K562 (cell line): Measurements from ENCODE around the gene MAML3. TPM values are rescaled to one million over a fixed set of nuclear protein-coding genes. Genes with fewer than 3 reads are reported as not detected.

Experiments
- CEBPG ChIP-seq, 3 experiments: fragments of 200-800 bp in 1 of 3; sonication (Bioruptor generic) in 1 of 3; sonication (generic) in 1 of 3; formaldehyde crosslinking in 1 of 3; IDR thresholded peaks in 2 of 3; conservative IDR thresholded peaks in 1 of 3; 2 replicates each; pipeline versions ENCODE4 v1.6.1 to v1.8.0; 2016 to 2022; ENCODE audit warnings: missing compliant biosample characterization in 2 of 3, missing genetic modification characterization in 2 of 3, mild to moderate bottlenecking in 1 of 3, missing genetic modification reagents in 1 of 3
- CTBP1 ChIP-seq: fragments of 450-650 bp; IDR thresholded peaks from 2 replicates; pipeline ENCODE4 v1.6.1; 2016; ENCODE audit warnings: borderline replicate concordance
- CXXC5 ChIP-seq: fragments of 250-450 bp; sonication (Bioruptor Pico); IDR thresholded peaks from 2 replicates; pipeline ENCODE4 v1.8.0; 2022; ENCODE audit warnings: inconsistent platforms, mild to moderate bottlenecking, moderate library complexity
- KLF16 ChIP-seq: IDR thresholded peaks from 2 replicates; pipeline ENCODE4 v1.6.1; 2016; ENCODE audit warnings: antibody characterized with exemption
- PHF20 ChIP-seq: fragments of 450-650 bp; IDR thresholded peaks from 2 replicates; pipeline ENCODE4 v1.6.1; 2018; ENCODE audit not compliant: partially characterized antibody
- RAD51 ChIP-seq: fragments of 450-650 bp; IDR thresholded peaks from 2 replicates; pipeline ENCODE4 v1.7.1; 2016; ENCODE audit warnings: low read depth, mild to moderate bottlenecking, borderline replicate concordance
- SREBF1 ChIP-seq: fragments of 150-350 bp; IDR thresholded peaks from 2 replicates; pipeline ENCODE4 v1.6.1; 2014; ENCODE audit warnings: antibody characterized with exemption, low read depth, low read length, borderline replicate concordance
- YY1 ChIP-seq, 3 experiments: IDR thresholded peaks; 2 replicates each; pipeline ENCODE4 v1.6.1; 2011; ENCODE audit warnings: low read length in 2 of 3, mild to moderate bottlenecking in 2 of 3, moderate library complexity in 2 of 3, borderline replicate concordance in 1 of 3, control low read depth in 1 of 3, low read depth in 1 of 3; ENCODE audit not compliant: insufficient read depth in 3 of 3, insufficient replicate concordance in 2 of 3, control insufficient read depth in 1 of 3, insufficient read length in 1 of 3; ENCODE audit errors: extremely low read depth in 1 of 3
- ZNF174 ChIP-seq: fragments of 250-450 bp; sonication (Bioruptor Pico); IDR thresholded peaks from 2 replicates; pipeline ENCODE4 v1.4.0; 2020; ENCODE audit warnings: mild to moderate bottlenecking
- ZNF766 ChIP-seq: fragments of 200-800 bp; sonication (Bioruptor generic); conservative IDR thresholded peaks from 2 replicates; pipeline ENCODE4 v1.6.1; 2016; ENCODE audit warnings: missing genetic modification characterization, missing compliant biosample characterization
- polyA plus RNA-seq, 8 experiments: library from polyadenylated mRNA; depleted of rRNA in 4 of 8; stranded (reverse) in 5 of 8; unstranded in 3 of 8; fragments of >200 nt; fragmentation: Nextera tagmentation in 2 of 8; fragmentation: Illumina TruSeq in 1 of 8; extraction: Ambion mirVana in 2 of 8; extraction: Trizol in 1 of 8; gene quantifications; 2 replicates each; pipeline versions ENCODE4 v1.2.1 to v1.2.3, GENCODE V29; 2011 to 2014; ENCODE audit warnings: inconsistent platforms in 1 of 8, missing spikeins in 1 of 8
- total RNA-seq, 7 experiments: library from RNA; depleted of rRNA in 6 of 7; stranded (reverse); fragments of >200 nt in 6 of 7; fragmentation: Illumina TruSeq in 2 of 7; extraction: Trizol in 2 of 7; gene quantifications; 2 replicates each; pipeline versions ENCODE4 v1.2.1 to v1.2.3, GENCODE V29; 2011 to 2021; ENCODE audit warnings: low replicate concordance in 1 of 7
- TF ChIP-seq, protein P1 (sequence below): fragments of 450-650 bp; IDR thresholded peaks from 2 replicates; pipeline ENCODE4 v1.6.1; 2016; ENCODE audit warnings: mild to moderate bottlenecking, moderate library complexity
- TF ChIP-seq, protein P2 (sequence below): fragments of 450-650 bp; conservative IDR thresholded peaks from 2 replicates; pipeline ENCODE4 v1.6.1; 2016; ENCODE audit warnings: missing genetic modification characterization, low read depth, mild to moderate bottlenecking, missing compliant biosample characterization, moderate library complexity
- TF ChIP-seq, protein P3 (sequence below): fragments of 450-650 bp; IDR thresholded peaks from 2 replicates; pipeline ENCODE4 v1.6.1; 2014; ENCODE audit warnings: low read depth, mild to moderate bottlenecking, moderate library complexity, borderline replicate concordance

MAML3 gene
- total and polyA plus RNA-seq, 9 of the 15 experiments (the other 6 are each of a cell fraction or from before 2014, with no cell fraction given) = 0.01 to 0.55 (median 0.25) TPM

DNA sequence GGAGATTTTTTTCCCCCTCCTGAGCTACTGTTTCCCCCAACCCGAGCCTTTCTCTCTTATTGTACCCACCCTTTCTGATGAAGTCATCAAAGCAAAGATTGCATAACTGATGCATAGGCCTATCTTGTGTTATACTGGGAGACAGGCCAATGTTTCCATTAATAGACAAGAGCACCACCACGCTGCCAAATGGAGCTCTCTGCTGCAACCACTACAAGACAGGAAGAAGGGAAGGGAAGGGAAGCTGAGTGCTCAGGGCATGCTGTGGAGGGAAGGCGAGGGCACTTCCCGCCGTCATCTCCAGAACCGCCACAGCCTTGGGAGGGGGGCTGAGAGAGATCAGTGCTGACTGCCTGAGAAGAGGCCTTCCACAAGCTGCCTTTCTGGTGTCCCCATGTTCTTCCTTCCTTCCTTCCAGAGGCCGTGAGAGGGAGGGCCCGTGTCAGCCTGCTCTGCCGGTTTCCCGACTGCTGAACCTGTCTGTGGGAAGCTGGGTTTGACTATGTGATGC lies 413.4 kb downstream of the MAML3 start (continued):
- TF ChIP-seq, protein P1, sequence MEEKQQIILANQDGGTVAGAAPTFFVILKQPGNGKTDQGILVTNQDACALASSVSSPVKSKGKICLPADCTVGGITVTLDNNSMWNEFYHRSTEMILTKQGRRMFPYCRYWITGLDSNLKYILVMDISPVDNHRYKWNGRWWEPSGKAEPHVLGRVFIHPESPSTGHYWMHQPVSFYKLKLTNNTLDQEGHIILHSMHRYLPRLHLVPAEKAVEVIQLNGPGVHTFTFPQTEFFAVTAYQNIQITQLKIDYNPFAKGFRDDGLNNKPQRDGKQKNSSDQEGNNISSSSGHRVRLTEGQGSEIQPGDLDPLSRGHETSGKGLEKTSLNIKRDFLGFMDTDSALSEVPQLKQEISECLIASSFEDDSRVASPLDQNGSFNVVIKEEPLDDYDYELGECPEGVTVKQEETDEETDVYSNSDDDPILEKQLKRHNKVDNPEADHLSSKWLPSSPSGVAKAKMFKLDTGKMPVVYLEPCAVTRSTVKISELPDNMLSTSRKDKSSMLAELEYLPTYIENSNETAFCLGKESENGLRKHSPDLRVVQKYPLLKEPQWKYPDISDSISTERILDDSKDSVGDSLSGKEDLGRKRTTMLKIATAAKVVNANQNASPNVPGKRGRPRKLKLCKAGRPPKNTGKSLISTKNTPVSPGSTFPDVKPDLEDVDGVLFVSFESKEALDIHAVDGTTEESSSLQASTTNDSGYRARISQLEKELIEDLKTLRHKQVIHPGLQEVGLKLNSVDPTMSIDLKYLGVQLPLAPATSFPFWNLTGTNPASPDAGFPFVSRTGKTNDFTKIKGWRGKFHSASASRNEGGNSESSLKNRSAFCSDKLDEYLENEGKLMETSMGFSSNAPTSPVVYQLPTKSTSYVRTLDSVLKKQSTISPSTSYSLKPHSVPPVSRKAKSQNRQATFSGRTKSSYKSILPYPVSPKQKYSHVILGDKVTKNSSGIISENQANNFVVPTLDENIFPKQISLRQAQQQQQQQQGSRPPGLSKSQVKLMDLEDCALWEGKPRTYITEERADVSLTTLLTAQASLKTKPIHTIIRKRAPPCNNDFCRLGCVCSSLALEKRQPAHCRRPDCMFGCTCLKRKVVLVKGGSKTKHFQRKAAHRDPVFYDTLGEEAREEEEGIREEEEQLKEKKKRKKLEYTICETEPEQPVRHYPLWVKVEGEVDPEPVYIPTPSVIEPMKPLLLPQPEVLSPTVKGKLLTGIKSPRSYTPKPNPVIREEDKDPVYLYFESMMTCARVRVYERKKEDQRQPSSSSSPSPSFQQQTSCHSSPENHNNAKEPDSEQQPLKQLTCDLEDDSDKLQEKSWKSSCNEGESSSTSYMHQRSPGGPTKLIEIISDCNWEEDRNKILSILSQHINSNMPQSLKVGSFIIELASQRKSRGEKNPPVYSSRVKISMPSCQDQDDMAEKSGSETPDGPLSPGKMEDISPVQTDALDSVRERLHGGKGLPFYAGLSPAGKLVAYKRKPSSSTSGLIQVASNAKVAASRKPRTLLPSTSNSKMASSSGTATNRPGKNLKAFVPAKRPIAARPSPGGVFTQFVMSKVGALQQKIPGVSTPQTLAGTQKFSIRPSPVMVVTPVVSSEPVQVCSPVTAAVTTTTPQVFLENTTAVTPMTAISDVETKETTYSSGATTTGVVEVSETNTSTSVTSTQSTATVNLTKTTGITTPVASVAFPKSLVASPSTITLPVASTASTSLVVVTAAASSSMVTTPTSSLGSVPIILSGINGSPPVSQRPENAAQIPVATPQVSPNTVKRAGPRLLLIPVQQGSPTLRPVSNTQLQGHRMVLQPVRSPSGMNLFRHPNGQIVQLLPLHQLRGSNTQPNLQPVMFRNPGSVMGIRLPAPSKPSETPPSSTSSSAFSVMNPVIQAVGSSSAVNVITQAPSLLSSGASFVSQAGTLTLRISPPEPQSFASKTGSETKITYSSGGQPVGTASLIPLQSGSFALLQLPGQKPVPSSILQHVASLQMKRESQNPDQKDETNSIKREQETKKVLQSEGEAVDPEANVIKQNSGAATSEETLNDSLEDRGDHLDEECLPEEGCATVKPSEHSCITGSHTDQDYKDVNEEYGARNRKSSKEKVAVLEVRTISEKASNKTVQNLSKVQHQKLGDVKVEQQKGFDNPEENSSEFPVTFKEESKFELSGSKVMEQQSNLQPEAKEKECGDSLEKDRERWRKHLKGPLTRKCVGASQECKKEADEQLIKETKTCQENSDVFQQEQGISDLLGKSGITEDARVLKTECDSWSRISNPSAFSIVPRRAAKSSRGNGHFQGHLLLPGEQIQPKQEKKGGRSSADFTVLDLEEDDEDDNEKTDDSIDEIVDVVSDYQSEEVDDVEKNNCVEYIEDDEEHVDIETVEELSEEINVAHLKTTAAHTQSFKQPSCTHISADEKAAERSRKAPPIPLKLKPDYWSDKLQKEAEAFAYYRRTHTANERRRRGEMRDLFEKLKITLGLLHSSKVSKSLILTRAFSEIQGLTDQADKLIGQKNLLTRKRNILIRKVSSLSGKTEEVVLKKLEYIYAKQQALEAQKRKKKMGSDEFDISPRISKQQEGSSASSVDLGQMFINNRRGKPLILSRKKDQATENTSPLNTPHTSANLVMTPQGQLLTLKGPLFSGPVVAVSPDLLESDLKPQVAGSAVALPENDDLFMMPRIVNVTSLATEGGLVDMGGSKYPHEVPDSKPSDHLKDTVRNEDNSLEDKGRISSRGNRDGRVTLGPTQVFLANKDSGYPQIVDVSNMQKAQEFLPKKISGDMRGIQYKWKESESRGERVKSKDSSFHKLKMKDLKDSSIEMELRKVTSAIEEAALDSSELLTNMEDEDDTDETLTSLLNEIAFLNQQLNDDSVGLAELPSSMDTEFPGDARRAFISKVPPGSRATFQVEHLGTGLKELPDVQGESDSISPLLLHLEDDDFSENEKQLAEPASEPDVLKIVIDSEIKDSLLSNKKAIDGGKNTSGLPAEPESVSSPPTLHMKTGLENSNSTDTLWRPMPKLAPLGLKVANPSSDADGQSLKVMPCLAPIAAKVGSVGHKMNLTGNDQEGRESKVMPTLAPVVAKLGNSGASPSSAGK = peak; percentile 51
- TF ChIP-seq CXXC5 (CRISPR knock-in tag) = no peak
- no peak for TF ChIP-seq ZNF174
- no peak for TF ChIP-seq PHF20
- TF ChIP-seq RAD51 = no peak
- TF ChIP-seq ZNF766 = 0 out of 2 replicates have a peak, but pooled peaks have one; percentile 24
- no peak for TF ChIP-seq KLF16
- TF ChIP-seq SREBF1 = no peak
- no peak for TF ChIP-seq YY1 (IDR thresholded peaks at IDR 0.05; ENCODE audit: borderline replicate concordance in 1 of 3, control insufficient read depth in 1 of 3, extremely low read depth in 1 of 3, insufficient read depth in 3 of 3, insufficient read length in 1 of 3, insufficient replicate concordance in 2 of 3, low read depth in 1 of 3, low read length in 2 of 3)
- peak; percentile 38; the same call in 1 of the 2 replicates for TF ChIP-seq CTBP1
- TF ChIP-seq, protein P2, sequence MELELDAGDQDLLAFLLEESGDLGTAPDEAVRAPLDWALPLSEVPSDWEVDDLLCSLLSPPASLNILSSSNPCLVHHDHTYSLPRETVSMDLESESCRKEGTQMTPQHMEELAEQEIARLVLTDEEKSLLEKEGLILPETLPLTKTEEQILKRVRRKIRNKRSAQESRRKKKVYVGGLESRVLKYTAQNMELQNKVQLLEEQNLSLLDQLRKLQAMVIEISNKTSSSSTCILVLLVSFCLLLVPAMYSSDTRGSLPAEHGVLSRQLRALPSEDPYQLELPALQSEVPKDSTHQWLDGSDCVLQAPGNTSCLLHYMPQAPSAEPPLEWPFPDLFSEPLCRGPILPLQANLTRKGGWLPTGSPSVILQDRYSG = no peak
- TF ChIP-seq, protein P3, sequence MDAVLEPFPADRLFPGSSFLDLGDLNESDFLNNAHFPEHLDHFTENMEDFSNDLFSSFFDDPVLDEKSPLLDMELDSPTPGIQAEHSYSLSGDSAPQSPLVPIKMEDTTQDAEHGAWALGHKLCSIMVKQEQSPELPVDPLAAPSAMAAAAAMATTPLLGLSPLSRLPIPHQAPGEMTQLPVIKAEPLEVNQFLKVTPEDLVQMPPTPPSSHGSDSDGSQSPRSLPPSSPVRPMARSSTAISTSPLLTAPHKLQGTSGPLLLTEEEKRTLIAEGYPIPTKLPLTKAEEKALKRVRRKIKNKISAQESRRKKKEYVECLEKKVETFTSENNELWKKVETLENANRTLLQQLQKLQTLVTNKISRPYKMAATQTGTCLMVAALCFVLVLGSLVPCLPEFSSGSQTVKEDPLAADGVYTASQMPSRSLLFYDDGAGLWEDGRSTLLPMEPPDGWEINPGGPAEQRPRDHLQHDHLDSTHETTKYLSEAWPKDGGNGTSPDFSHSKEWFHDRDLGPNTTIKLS = no peak
- peak; percentile 80 for TF ChIP-seq CEBPG (CRISPR knock-in tag; IDR thresholded peaks at IDR 0.05)
- TF ChIP-seq CEBPG (tag; conservative IDR thresholded peaks at IDR 0.05 in 1 of 2, IDR thresholded peaks at IDR 0.05 in 1 of 2) = peak; percentile 94 to 96
